ENCODE measurements around the gene C1orf167.

C1orf167 gene

GRCh38 chr1:11764115-11764514, 2.1 kb downstream of the C1orf167 start:
- DNase-seq (ENCODE audit: extremely low read depth, low read depth): no peak
- no peak overlapping the region for H3K4me3 ChIP-seq (replicated peaks; ENCODE audit: low read depth, low read length)

GRCh38 chr1:11764519-11764918, 2.5 kb downstream of the C1orf167 start:
- no peak overlapping the region for H3K4me3 ChIP-seq (replicated peaks; ENCODE audit: low read depth, low read length)
- TF ChIP-seq, protein P1, sequence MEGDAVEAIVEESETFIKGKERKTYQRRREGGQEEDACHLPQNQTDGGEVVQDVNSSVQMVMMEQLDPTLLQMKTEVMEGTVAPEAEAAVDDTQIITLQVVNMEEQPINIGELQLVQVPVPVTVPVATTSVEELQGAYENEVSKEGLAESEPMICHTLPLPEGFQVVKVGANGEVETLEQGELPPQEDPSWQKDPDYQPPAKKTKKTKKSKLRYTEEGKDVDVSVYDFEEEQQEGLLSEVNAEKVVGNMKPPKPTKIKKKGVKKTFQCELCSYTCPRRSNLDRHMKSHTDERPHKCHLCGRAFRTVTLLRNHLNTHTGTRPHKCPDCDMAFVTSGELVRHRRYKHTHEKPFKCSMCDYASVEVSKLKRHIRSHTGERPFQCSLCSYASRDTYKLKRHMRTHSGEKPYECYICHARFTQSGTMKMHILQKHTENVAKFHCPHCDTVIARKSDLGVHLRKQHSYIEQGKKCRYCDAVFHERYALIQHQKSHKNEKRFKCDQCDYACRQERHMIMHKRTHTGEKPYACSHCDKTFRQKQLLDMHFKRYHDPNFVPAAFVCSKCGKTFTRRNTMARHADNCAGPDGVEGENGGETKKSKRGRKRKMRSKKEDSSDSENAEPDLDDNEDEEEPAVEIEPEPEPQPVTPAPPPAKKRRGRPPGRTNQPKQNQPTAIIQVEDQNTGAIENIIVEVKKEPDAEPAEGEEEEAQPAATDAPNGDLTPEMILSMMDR (IDR thresholded peaks at IDR 0.05; ENCODE audit: low read depth, low read length, missing control alignments): no peak
- DNase-seq (ENCODE audit: extremely low read depth, low read depth): no peak

More at GRCh38 chr1:11764115-11764514, 2.1 kb downstream of the C1orf167 start:
- TF ChIP-seq, protein P1 (IDR thresholded peaks at IDR 0.05; ENCODE audit: low read depth, low read length, missing control alignments): no peak

GRCh38 chr1:11765661-11766428, 3.9 kb downstream of the C1orf167 start:
- DNase-seq (ENCODE audit: extremely low read depth, low read depth): no peak
- TF ChIP-seq, protein P1 (IDR thresholded peaks at IDR 0.05; ENCODE audit: low read depth, low read length, missing control alignments): no peak
- H3K4me3 ChIP-seq (replicated peaks; ENCODE audit: low read depth, low read length): no peak overlapping the region

GRCh38 chr1:11766429-11766776, 4.4 kb downstream of the C1orf167 start:
- TF ChIP-seq, protein P1 (IDR thresholded peaks at IDR 0.05; ENCODE audit: low read depth, low read length, missing control alignments): no peak
- no peak for DNase-seq (ENCODE audit: extremely low read depth, low read depth)

GRCh38 chr1:11767922-11768704, 6.1 kb downstream of the C1orf167 start:
- no peak for DNase-seq (ENCODE audit: extremely low read depth, low read depth)
- TF ChIP-seq, protein P1 (IDR thresholded peaks at IDR 0.05; ENCODE audit: low read depth, low read length, missing control alignments): no peak

More at GRCh38 chr1:11766429-11766776, 4.4 kb downstream of the C1orf167 start:
- no peak overlapping the region for H3K4me3 ChIP-seq (replicated peaks; ENCODE audit: low read depth, low read length)

DNA sequence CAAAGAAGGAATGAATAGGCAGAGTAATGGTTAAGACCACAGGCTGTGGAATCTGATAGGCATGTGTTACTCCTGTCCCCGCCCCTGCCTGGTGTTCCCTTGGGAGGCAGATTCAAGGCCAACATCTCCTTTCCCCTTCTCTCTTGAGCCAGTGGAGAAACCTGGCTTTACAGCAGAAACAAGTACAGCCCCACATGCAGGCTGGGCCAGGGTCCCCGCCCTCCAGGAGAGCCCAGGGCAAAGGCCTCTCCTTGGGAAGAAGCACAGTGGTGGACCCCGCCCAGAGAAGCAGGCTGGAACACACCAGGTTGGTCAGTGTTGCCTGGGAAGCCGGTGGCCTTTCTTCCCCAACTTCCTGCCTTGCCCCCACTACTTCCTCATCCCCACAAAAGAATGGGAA, 6.8 kb downstream of the C1orf167 start:
- TF ChIP-seq, protein P1 (IDR thresholded peaks at IDR 0.05; ENCODE audit: low read depth, low read length, missing control alignments): no peak
- no peak overlapping the region for H3K4me3 ChIP-seq (replicated peaks; ENCODE audit: low read depth, low read length)
- no peak for DNase-seq (ENCODE audit: extremely low read depth, low read depth)

More at GRCh38 chr1:11767922-11768704, 6.1 kb downstream of the C1orf167 start:
- no peak overlapping the region for H3K4me3 ChIP-seq (replicated peaks; ENCODE audit: low read depth, low read length)
